IPS-20b (cell line): ENCODE measurements around the gene FBP2.
"Not testable (repeated sequence)": the region's sequence is repeated elsewhere in the genome, so short reads cannot be mapped to it uniquely, and the experiment has no call there.

ENCODE experiments used
- H3K27ac ChIP-seq: one replicate; pipeline ENCODE4 v1.5.1; 2013; ENCODE audit warnings: low read length
- H3K27me3 ChIP-seq: 2 replicates; pipeline ENCODE4 v1.6.1; 2013; ENCODE audit warnings: mild to moderate bottlenecking, low read length, inconsistent platforms; ENCODE audit not compliant: insufficient read depth
- H3K36me3 ChIP-seq: 2 replicates; pipeline ENCODE4 v1.6.1; 2013; ENCODE audit warnings: low read depth, mild to moderate bottlenecking, inconsistent platforms, low read length, moderate library complexity; ENCODE audit not compliant: insufficient read depth
- H3K4me1 ChIP-seq: 2 replicates; pipeline ENCODE4 v1.6.1; 2013; ENCODE audit warnings: mild to moderate bottlenecking, control low read depth, inconsistent platforms, low read length, moderate library complexity; ENCODE audit not compliant: insufficient read depth
- H3K4me3 ChIP-seq: 2 replicates; pipeline ENCODE4 v1.5.1; 2013; ENCODE audit warnings: mild to moderate bottlenecking, low read length, inconsistent platforms
- H3K9ac ChIP-seq: 2 replicates; pipeline ENCODE4 v1.6.1; 2013; ENCODE audit warnings: low read depth, mild to moderate bottlenecking, inconsistent platforms, low read length, moderate library complexity
- H3K9me3 ChIP-seq: 2 replicates; pipeline ENCODE4 v1.6.1; 2013; ENCODE audit warnings: mild to moderate bottlenecking, low read depth, low read length, inconsistent platforms; ENCODE audit not compliant: insufficient read depth

FBP2 gene

GRCh38 chr9:94554439-94555331 lies 38.9 kb downstream of the FBP2 start, which contains the start of gene PCAT7:
TSS of gene PCAT7 (plus strand) at chr9:94555083.
- Histone ChIP-seq H3K36me3 (no peaks in the 10 kb centered on the region), H3K9me3 (peaks cover 4% of the 10 kb centered on the region; the same call in 1 of the 2 replicates), H3K4me3 (peak within 1 kb of the TSS; percentile 76), H3K27ac (no peak within 1 kb of the TSS), H3K4me1 (no peaks in the 10 kb centered on the region), H3K27me3 (no peaks in the 10 kb centered on the region), H3K9ac (peak within 1 kb of the TSS; percentile 80)

- Histone ChIP-seq H3K9ac (peak overlapping the region; percentile 80; the same call in 1 of the 2 replicates), H3K27ac (no peak overlapping the region), H3K4me1 (no peaks in the 10 kb centered on the region), H3K36me3 (no peaks in the 10 kb centered on the region), H3K27me3 (no peaks in the 10 kb centered on the region), H3K4me3 (peak overlapping the region; percentile 76), H3K9me3 (peaks cover 4% of the 10 kb centered on the region; the same call in 1 of the 2 replicates)
These were observed 39.6 kb downstream of the FBP2 start for GRCh38 chr9:94554078-94554438.

- Histone ChIP-seq H3K9ac (no peak overlapping the region), H3K27ac (no peak overlapping the region), H3K9me3 (peaks cover 4% of the 10 kb centered on the region; the same call in 1 of the 2 replicates), H3K4me1 (no peaks in the 10 kb centered on the region), H3K36me3 (no peaks in the 10 kb centered on the region), H3K4me3 (no peak overlapping the region), H3K27me3 (no peaks in the 10 kb centered on the region)
These were observed 40.3 kb downstream of the FBP2 start for GRCh38 chr9:94553029-94553938.

- Histone ChIP-seq H3K9me3 (peaks cover 4% of the 10 kb centered on the region; the same call in 1 of the 2 replicates), H3K27ac (no peak overlapping the region), H3K4me3 (no peak overlapping the region), H3K9ac (no peak overlapping the region), H3K27me3 (no peaks in the 10 kb centered on the region), H3K36me3 (no peaks in the 10 kb centered on the region), H3K4me1 (no peaks in the 10 kb centered on the region)
These were observed 47.7 kb downstream of the FBP2 start for GRCh38 chr9:94545940-94546339.

- H3K9ac ChIP-seq, H3K4me3 ChIP-seq, H3K9me3 ChIP-seq, H3K4me1 ChIP-seq, H3K36me3 ChIP-seq, H3K27me3 ChIP-seq, H3K27ac ChIP-seq: not testable (repeated sequence)
These were observed 49.3 kb downstream of the FBP2 start for GRCh38 chr9:94544335-94544734.

GRCh38 chr9:94538908-94539307 lies 54.7 kb downstream of the FBP2 start:
- no peaks in the 10 kb centered on the region for H3K4me1 ChIP-seq
- no peak overlapping the region for H3K9ac ChIP-seq
- no peaks in the 10 kb centered on the region for H3K36me3 ChIP-seq
- H3K27ac ChIP-seq = no peak overlapping the region
- no peak overlapping the region for H3K4me3 ChIP-seq
- no peaks in the 10 kb centered on the region for H3K27me3 ChIP-seq
- no peaks in the 10 kb centered on the region for H3K9me3 ChIP-seq

- Histone ChIP-seq H3K9me3 (no peaks in the 10 kb centered on the region), H3K4me1 (no peaks in the 10 kb centered on the region), H3K4me3 (no peak overlapping the region)
These were observed 58.7 kb downstream of the FBP2 start for GRCh38 chr9:94534901-94535300.

GRCh38 chr9:94533601-94534000 lies 60.0 kb downstream of the FBP2 start:
- no peak overlapping the region for H3K27ac ChIP-seq
- no peak overlapping the region for H3K9ac ChIP-seq
- H3K4me3 ChIP-seq = no peak overlapping the region
- H3K36me3 ChIP-seq = no peaks in the 10 kb centered on the region
- no peaks in the 10 kb centered on the region for H3K9me3 ChIP-seq
- H3K4me1 ChIP-seq = no peaks in the 10 kb centered on the region
- H3K27me3 ChIP-seq = no peaks in the 10 kb centered on the region

More at GRCh38 chr9:94534901-94535300, 58.7 kb downstream of the FBP2 start:
- no peaks in the 10 kb centered on the region for H3K36me3 ChIP-seq
- H3K27ac ChIP-seq = no peak overlapping the region
- no peak overlapping the region for H3K9ac ChIP-seq
- H3K27me3 ChIP-seq = no peaks in the 10 kb centered on the region

GRCh38 chr9:94533155-94533554 lies 60.5 kb downstream of the FBP2 start:
- no peaks in the 10 kb centered on the region for H3K36me3 ChIP-seq
- no peak overlapping the region for H3K9ac ChIP-seq
- H3K9me3 ChIP-seq = no peaks in the 10 kb centered on the region
- H3K4me1 ChIP-seq = no peaks in the 10 kb centered on the region
- no peak overlapping the region for H3K27ac ChIP-seq
- no peak overlapping the region for H3K4me3 ChIP-seq
- no peaks in the 10 kb centered on the region for H3K27me3 ChIP-seq

GRCh38 chr9:94528886-94529285 lies 64.7 kb downstream of the FBP2 start:
- no peaks in the 10 kb centered on the region for H3K4me1 ChIP-seq
- no peaks in the 10 kb centered on the region for H3K36me3 ChIP-seq
- no peak overlapping the region for H3K4me3 ChIP-seq
- H3K9me3 ChIP-seq = no peaks in the 10 kb centered on the region
- no peak overlapping the region for H3K27ac ChIP-seq
- no peak overlapping the region for H3K9ac ChIP-seq
- H3K27me3 ChIP-seq = no peaks in the 10 kb centered on the region

- Histone ChIP-seq H3K36me3 (no peaks in the 10 kb centered on the region), H3K9me3 (no peaks in the 10 kb centered on the region), H3K9ac (no peak overlapping the region), H3K4me1 (no peaks in the 10 kb centered on the region), H3K4me3 (no peak overlapping the region), H3K27ac (no peak overlapping the region), H3K27me3 (no peaks in the 10 kb centered on the region)
These were observed 66.7 kb downstream of the FBP2 start for GRCh38 chr9:94526951-94527350.
